HUES6 (cell line): ENCODE measurements around the gene STK16.
A peak's percentile ranks its signal among the peaks of the same experiment; 100 is the strongest.

Experiments used
- H3K27ac ChIP-seq: 2 replicates; pipeline ENCODE4 v1.7.0; 2013; ENCODE audit warnings: low read depth, mild to moderate bottlenecking, low read length, inconsistent platforms
- H3K27me3 ChIP-seq: 2 replicates; pipeline ENCODE4 v1.6.1; 2013; ENCODE audit warnings: low read length; ENCODE audit not compliant: control insufficient read depth, insufficient read depth
- H3K36me3 ChIP-seq: 2 replicates; pipeline ENCODE4 v1.6.1; 2013; ENCODE audit warnings: low read length; ENCODE audit not compliant: control insufficient read depth, insufficient read depth
- H3K4me1 ChIP-seq: 2 replicates; pipeline ENCODE4 v1.6.1; 2013; ENCODE audit warnings: low read length; ENCODE audit not compliant: control insufficient read depth, insufficient read depth
- H3K4me3 ChIP-seq: 2 replicates; pipeline ENCODE4 v1.5.1; 2013; ENCODE audit warnings: low read depth, low read length
- H3K9ac ChIP-seq: one replicate; pipeline ENCODE4 v1.6.1; 2013; ENCODE audit warnings: mild to moderate bottlenecking, low read length
- H3K9me3 ChIP-seq: 2 replicates; pipeline ENCODE4 v1.6.1; 2013; ENCODE audit warnings: low read depth, low read length; ENCODE audit not compliant: control insufficient read depth, insufficient read depth

STK16 gene

DNA sequence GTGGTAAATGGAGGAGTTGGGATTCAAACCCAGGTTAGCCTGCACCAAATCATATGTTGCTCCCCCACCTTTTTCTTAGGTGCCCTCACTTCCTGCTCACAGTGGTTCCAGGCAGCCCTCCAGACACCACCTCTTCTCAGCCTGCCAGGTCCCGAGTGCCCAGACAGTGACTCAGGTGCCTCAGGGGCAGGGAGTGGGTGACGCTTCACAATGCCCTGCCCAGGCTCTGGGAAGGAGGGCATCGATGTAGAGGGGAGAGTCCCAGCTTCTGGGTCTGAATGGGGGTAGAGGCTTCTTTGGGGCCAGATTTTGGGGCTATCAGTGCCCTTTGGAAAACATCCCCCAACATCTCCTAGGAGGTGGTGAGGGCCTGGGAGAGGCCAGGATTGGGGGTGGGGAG is 28.7 kb downstream of the STK16 start:
- Histone ChIP-seq H3K4me1 (peaks cover 27% of the 10 kb centered on the region), H3K27ac (peak overlapping the region; percentile 59; the same call in 1 of the 2 replicates), H3K27me3 (peaks cover 15% of the 10 kb centered on the region), H3K4me3 (peak overlapping the region; percentile 11; the same call in 1 of the 2 replicates), H3K9me3 (no peaks in the 10 kb centered on the region), H3K9ac (peak overlapping the region; percentile 66), H3K36me3 (no peaks in the 10 kb centered on the region)

DNA sequence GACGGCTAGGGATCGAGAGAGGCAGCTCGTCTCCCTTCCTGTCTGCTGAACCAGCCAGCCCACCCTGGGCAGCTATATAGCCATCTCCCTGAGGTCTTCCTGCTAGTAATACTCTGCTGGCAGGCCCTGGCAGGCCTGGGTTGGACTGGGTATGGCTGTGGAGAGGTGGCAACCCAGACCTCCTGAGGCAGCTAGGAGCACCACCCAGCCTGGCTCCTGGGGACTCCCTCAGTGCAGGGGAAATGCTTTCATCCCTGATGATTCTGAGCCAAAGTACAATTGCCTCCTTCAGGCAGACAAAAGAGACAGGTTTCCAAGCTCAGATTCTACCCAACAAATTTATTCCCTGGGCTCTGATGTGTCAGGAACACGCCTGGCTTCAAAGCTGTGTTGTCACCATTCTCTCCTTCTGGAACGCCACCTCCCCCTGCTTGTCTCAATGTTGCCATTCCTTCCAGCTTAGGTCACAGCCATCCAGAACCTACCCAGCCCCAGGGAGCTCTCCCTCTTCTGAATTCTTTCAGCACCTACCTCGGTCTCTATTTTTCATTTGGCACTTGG is 29.2 kb downstream of the STK16 start:
- peak overlapping the region; percentile 66 for H3K9ac ChIP-seq
- no peaks in the 10 kb centered on the region for H3K9me3 ChIP-seq
- peaks cover 27% of the 10 kb centered on the region for H3K4me1 ChIP-seq
- H3K4me3 ChIP-seq = peak overlapping the region; percentile 11; the same call in 1 of the 2 replicates
- H3K36me3 ChIP-seq = no peaks in the 10 kb centered on the region
- peak overlapping the region; percentile 59; the same call in 1 of the 2 replicates for H3K27ac ChIP-seq
- H3K27me3 ChIP-seq = peaks cover 11% of the 10 kb centered on the region

DNA sequence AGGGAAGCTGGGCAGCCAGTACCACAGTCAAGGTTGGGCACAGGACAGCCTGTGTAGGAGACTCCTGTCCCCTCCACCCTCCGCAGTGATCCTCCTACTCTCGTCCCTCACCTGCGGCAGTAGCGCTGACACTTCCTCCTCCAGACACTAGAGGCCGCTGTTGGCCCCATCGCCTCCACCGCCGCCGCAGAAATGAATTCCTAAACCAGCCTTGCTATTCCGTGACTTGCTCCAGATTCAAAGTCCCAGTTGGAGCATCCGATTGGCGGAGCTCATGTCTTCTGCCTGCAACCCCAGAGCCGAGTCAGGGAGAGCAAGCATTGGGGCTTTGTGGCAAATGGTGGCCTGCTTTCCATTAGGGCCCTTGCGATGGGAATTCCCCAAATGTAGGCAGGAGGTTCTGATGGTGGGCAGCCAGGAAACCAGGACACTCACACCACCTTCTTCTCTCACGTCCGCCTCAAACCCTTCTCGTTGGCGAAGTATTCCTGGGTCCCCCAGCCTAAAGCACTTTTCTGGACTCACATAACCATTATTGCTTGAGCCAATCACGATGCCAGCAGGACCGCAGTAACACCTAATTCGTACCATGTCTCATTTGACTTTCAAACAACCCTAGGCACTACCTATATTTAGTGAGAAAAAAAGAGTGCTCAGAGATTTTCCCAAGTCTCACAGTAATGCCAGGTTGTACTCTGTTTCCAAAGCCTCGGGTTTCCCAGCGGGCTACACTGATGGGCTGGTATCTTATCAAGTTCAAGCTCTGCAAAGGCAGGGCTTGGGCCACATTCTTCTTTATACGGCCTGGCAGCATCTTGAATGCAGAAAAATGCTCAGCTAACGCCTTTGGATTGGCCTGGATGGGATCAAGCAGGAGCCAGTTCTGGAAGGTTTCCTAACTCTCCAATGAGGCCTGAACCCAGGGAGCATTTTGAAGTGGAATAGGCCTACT is 32.7 kb downstream of the STK16 start:
- H3K9me3 ChIP-seq = no peaks in the 10 kb centered on the region
- H3K27me3 ChIP-seq = no peaks in the 10 kb centered on the region
- peak overlapping the region; percentile 71 for H3K4me3 ChIP-seq
- peaks cover 36% of the 10 kb centered on the region for H3K4me1 ChIP-seq
- peaks cover 12% of the 10 kb centered on the region; the same call in 1 of the 2 replicates for H3K36me3 ChIP-seq
- peak overlapping the region; percentile 83; the same call in 1 of the 2 replicates for H3K27ac ChIP-seq
- H3K9ac ChIP-seq = peak overlapping the region; percentile 56

DNA sequence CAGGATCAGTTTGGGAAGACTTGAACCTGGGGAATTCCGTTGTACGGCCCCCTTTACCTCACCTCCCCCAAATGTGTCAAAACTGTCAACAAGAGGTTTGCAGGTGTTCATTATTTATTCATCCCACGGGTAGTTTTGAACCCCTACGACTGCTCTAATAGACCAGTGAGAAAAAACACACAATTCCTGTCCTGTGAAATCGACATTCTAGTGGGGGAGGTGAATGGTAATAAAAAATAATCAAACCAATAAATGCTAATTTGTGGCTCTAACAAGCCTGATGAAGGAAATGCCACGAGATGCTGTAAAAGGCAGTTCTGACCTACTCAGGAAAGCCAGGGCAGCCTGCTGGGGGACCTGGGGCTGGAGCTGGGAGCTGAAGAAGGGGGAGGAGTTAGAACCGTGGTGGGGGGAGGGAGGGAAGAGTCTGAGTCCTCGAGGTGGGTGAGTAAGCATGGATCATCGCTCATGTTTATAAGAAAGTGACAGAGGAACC is 33.4 kb downstream of the STK16 start:
- Histone ChIP-seq H3K9me3 (no peaks in the 10 kb centered on the region), H3K4me3 (peak overlapping the region; percentile 71), H3K27ac (peak overlapping the region; percentile 83; the same call in 1 of the 2 replicates), H3K9ac (peak overlapping the region; percentile 54), H3K4me1 (peaks cover 36% of the 10 kb centered on the region), H3K36me3 (peaks cover 16% of the 10 kb centered on the region; the same call in 1 of the 2 replicates), H3K27me3 (no peaks in the 10 kb centered on the region)

DNA sequence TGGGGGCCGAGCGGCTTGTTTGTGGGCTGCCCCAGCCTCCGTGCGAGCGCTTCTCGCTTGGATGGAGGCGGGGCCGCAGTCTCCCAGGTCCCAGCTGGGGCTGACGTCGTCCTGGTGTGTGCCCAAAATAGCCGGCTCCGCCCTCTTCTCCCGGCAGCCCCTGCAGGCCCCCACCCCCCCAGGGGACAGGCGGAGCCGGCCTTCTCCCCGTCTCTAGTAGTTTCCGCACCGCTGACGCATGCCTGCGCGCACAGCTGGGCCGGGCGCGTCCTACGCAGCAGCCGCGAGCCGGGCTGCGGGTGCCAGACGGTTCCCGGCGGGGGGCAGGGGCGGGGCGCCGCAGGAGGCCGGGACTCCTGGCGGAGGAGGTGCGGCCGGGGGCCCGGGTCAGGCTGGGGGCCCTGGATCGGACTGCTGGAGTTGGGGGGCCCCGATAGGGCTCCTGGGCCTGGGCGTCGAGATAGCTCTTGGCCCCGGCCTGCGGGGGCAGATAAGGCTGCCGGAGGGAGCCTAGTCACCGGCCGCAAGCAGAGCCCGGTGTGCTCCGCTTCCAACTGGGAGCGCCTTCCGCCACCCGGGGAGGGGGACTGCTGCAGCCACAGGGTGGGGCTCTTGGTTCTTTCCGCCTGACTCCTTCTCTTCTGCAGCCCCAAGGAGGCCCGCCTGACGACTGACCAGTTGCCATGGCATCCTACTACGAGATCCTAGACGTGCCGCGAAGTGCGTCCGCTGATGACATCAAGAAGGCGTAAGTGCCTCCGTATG is 34.1 kb downstream of the STK16 start, which contains the start of gene DNAJB2:
TSS of gene DNAJB2 (plus strand) at position 216 of the 765 bp plus-strand sequence. CDS start at position 684, 468 bp downstream.
- no peaks in the 10 kb centered on the region for H3K9me3 ChIP-seq
- peaks cover 17% of the 10 kb centered on the region for H3K36me3 ChIP-seq
- peak within 1 kb of the TSS; percentile 71 for H3K4me3 ChIP-seq
- no peaks in the 10 kb centered on the region for H3K27me3 ChIP-seq
- H3K4me1 ChIP-seq = peaks cover 30% of the 10 kb centered on the region
- H3K27ac ChIP-seq = peak within 1 kb of the TSS; percentile 83; the same call in 1 of the 2 replicates
- peak within 1 kb of the TSS; percentile 82 for H3K9ac ChIP-seq

DNA sequence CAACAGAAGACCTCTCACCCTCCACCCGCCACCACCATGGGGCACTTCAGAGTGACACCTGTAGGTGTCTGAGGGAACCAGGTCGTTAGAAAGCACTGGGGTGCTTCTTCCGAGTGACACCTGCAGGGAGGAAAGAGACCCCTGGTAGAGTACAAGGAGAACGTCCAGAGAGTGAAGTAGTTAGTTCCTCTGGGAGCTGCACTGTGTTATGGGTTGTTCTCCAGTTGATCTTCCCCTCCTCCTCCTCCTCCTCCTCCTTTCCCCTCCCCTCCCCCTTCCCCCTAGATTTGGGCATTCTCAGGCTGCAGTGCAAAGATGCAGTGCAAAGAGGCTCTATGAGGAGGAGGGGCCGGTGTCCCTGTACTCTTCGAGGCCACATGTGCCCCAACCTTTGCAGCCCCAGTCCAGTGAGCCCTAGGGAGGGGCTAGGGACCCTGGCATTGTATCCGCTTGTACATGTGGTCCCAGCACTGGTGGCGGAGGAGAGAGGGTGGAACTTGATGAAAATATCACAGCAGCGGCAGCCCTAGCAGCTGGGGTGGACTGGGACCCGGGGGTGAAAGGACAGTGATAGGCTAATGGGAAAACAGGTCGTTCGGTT is 34.7 kb downstream of the STK16 start:
- Histone ChIP-seq H3K27me3 (no peaks in the 10 kb centered on the region), H3K4me1 (peaks cover 24% of the 10 kb centered on the region), H3K9ac (peak overlapping the region; percentile 82), H3K36me3 (peaks cover 24% of the 10 kb centered on the region), H3K4me3 (peak overlapping the region; percentile 71), H3K27ac (peak overlapping the region; percentile 83; the same call in 1 of the 2 replicates), H3K9me3 (no peaks in the 10 kb centered on the region)

DNA sequence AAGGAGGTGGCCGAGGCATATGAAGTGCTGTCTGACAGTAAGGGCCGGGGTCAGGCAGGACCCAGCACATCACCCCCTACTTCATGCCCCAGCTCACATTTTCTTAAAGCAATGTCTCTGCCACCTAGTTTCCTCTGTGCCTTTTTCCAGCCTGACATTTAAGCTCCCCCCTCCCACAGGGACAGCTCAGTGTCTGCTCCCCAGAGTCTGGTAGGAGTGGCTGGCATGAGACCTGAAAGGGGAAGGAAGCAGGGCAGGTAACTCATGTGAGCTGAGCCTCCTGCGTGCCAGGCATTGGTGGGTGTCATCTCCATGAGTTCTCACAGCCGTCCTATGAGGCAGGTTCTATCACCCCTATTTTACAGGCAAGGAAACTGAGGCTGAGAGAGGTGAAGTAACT is 35.4 kb downstream of the STK16 start:
- no peaks in the 10 kb centered on the region for H3K9me3 ChIP-seq
- H3K4me1 ChIP-seq = peaks cover 25% of the 10 kb centered on the region
- H3K36me3 ChIP-seq = peaks cover 24% of the 10 kb centered on the region
- H3K27me3 ChIP-seq = no peaks in the 10 kb centered on the region
- no peak overlapping the region for H3K9ac ChIP-seq
- no peak overlapping the region for H3K4me3 ChIP-seq
- no peak overlapping the region for H3K27ac ChIP-seq

DNA sequence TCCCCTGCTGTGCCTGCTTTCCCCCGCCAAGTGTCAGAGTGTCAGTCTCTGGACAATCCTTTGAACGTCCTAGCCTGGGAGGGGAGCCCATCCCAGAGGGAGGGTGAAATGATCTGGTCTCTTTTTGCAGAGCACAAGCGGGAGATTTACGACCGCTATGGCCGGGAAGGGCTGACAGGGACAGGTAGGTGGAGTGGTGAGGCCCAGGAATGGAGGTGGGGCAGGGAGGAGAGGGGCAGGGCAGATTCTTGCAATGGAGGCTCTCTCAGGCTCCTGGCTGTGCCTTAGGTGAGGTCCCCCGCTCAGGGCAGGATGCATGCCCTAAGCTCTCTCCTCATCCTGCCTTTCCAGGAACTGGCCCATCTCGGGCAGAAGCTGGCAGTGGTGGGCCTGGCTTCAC is 36.3 kb downstream of the STK16 start:
- peaks cover 24% of the 10 kb centered on the region for H3K36me3 ChIP-seq
- no peaks in the 10 kb centered on the region for H3K9me3 ChIP-seq
- no peak overlapping the region for H3K27ac ChIP-seq
- H3K9ac ChIP-seq = no peak overlapping the region
- H3K4me1 ChIP-seq = peaks cover 31% of the 10 kb centered on the region
- H3K27me3 ChIP-seq = no peaks in the 10 kb centered on the region
- H3K4me3 ChIP-seq = no peak overlapping the region

DNA sequence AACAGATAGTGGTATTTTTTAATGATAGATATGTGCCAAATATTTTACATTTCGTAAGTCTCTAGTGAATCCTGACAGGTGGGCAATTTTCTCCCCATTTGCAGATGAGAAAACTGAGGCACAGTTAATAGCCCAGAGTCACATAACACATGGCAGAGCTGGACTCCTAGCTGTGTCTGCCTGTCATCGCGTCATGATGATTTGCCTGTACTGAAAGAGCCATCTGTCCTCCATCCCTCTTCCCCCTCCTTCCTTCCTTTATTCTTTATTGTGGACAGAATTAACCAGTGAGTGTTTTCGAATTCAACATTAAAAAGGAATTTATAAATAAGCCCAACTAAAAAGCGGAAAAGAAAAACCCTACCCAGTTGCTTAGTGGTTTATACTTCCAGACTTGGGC is 37.1 kb downstream of the STK16 start:
- Histone ChIP-seq H3K9ac (no peak overlapping the region), H3K9me3 (no peaks in the 10 kb centered on the region), H3K27me3 (no peaks in the 10 kb centered on the region), H3K4me1 (peaks cover 32% of the 10 kb centered on the region), H3K27ac (no peak overlapping the region), H3K4me3 (no peak overlapping the region), H3K36me3 (peaks cover 24% of the 10 kb centered on the region)

DNA sequence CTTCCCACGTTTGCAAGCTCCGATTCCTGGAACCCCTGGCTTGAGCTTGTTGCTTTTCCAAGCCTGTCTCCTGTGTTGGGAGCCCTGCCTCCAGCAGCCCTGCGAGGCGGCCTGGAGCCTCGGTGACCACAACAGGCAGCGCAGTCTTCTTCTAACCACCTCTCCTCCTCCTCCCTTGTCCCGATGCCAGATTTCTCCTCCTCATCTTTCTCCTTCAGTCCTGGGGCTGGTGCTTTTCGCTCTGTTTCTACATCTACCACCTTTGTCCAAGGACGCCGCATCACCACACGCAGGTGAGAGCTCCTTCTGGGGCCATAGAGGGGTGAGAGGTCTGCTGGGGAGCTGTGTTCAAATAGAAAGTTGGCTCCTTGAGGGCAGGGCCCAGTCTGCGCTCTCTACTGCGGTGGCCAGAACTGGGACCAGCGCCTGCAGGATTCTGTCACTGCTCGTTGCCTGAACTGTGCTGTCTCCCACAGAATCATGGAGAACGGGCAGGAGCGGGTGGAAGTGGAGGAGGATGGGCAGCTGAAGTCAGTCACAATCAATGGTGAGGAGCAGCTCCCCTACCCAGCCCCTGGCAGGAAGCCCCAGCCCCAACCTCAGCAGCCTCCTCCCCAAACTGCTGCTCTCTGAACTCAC is 37.8 kb downstream of the STK16 start:
- H3K4me1 ChIP-seq = peaks cover 27% of the 10 kb centered on the region
- H3K9ac ChIP-seq = no peak overlapping the region
- H3K36me3 ChIP-seq = peaks cover 24% of the 10 kb centered on the region
- no peak overlapping the region for H3K27ac ChIP-seq
- H3K4me3 ChIP-seq = no peak overlapping the region
- H3K27me3 ChIP-seq = no peaks in the 10 kb centered on the region
- no peaks in the 10 kb centered on the region for H3K9me3 ChIP-seq
